Measurements from ENCODE around the gene ATP6V0D1. TPM values are rescaled to one million over a fixed set of nuclear protein-coding genes. Genes with fewer than 3 reads are reported as not detected.

Gene ATP6V0D1
- total and polyA plus RNA-seq, 11 donors: 18.6 to 141 (median 68.5) TPM

- H3K4me3 ChIP-seq: peak overlapping the region in 11 of 12 donors; percentile 13 to 62 (median 53)
- intact Hi-C loops (cut with DNase I): no loop called here
- WGBS, 4 donors: 47 to 55% (median 51%) methylated on average over 10 to 13 of the region's 13 CpGs
These were observed 49.0 kb downstream of the ATP6V0D1 start for GRCh38 chr16:67431775-67432505.

GRCh38 chr16:67430977-67431774 lies 49.8 kb downstream of the ATP6V0D1 start, which contains the start of gene HSD11B2:
TSS of gene HSD11B2 (plus strand) at chr16:67431121. CDS start at chr16:67431249, 128 bp downstream.
- peaks cover 0 to 24% (median 0%) of the 10 kb centered on the region in 9 donors for H3K27me3 ChIP-seq
- H3K4me1 ChIP-seq: peaks cover 0 to 44% (median 15%) of the 10 kb centered on the region in 12 donors
- TF ChIP-seq POLR2A (IDR thresholded peaks at IDR 0.05) (no peak), CTCF (IDR thresholded peaks at IDR 0.05) (peak in 2 of 12 donors; percentile 5 to 12)
- 1 to 2% (median 1%) methylated on average over 18 to 87 of the region's 87 CpGs for WGBS, 4 donors
- H3K4me3 ChIP-seq: peak within 1 kb of the TSS; percentile 25 to 62 (median 51)
- DNase-seq (peak in 3 of 5 donors; percentile 30 to 76 (median 49)), ATAC-seq (peak in 3 of 4 donors; percentile 38 to 73 (median 60))
- intact Hi-C loops (cut with DNase I): no loop called here
- no peaks in the 10 kb centered on the region for H3K9me3 ChIP-seq
- H3K36me3 ChIP-seq: peaks cover 0 to 3% (median 0%) of the 10 kb centered on the region in 9 donors
- peak within 1 kb of the TSS in 7 of 12 donors; percentile 9 to 57 (median 39) for H3K27ac ChIP-seq

More at GRCh38 chr16:67431775-67432505, 49.0 kb downstream of the ATP6V0D1 start:
- Histone ChIP-seq H3K4me1 (peaks cover 0 to 44% (median 15%) of the 10 kb centered on the region in 12 donors), H3K9me3 (no peaks in the 10 kb centered on the region), H3K27ac (peak overlapping the region in 6 of 12 donors; percentile 9 to 57 (median 33)), H3K27me3 (peaks cover 0 to 24% (median 0%) of the 10 kb centered on the region in 9 donors), H3K36me3 (peaks cover 0 to 5% (median 0%) of the 10 kb centered on the region in 9 donors)
- DNase-seq: no peak
- no peak for ATAC-seq
- TF ChIP-seq POLR2A (IDR thresholded peaks at IDR 0.05): no peak
- TF ChIP-seq CTCF (IDR thresholded peaks at IDR 0.05): no peak

GRCh38 chr16:67430504-67430976 lies 50.4 kb downstream of the ATP6V0D1 start:
- peak overlapping the region in 2 of 12 donors; percentile 42 to 52 for H3K27ac ChIP-seq
- peak in 2 of 4 donors; percentile 2 to 19 for ATAC-seq

More at GRCh38 chr16:67430504-67430976, 50.4 kb downstream of the ATP6V0D1 start:
- DNase-seq: no peak
- TF ChIP-seq POLR2A (IDR thresholded peaks at IDR 0.05) (no peak), CTCF (IDR thresholded peaks at IDR 0.05) (no peak)
- peak overlapping the region; percentile 25 to 62 (median 51) for H3K4me3 ChIP-seq
- H3K4me1 ChIP-seq: peaks cover 0 to 44% (median 15%) of the 10 kb centered on the region in 12 donors
- H3K36me3 ChIP-seq: no peaks in the 10 kb centered on the region
- no peaks in the 10 kb centered on the region for H3K9me3 ChIP-seq
- peaks cover 0 to 28% (median 0%) of the 10 kb centered on the region in 9 donors for H3K27me3 ChIP-seq
- intact Hi-C loops (cut with DNase I): no loop called here
- 2 to 6% (median 3%) methylated on average over 6 to 53 of the region's 53 CpGs for WGBS, 4 donors
